ENCODE results near the gene TENT4B.
"Not testable (repeated sequence)": the region's sequence is repeated elsewhere in the genome, so short reads cannot be mapped to it uniquely, and the experiment has no call there.

TENT4B gene
- total RNA-seq = 52.6 to 59.0 reads per million in 2 experiments

- peak; percentile 87 for DNase-seq (ENCODE audit: low read depth)
Measured at GRCh38 chr16:50152807-50153595, at the start of gene TENT4B. Gene TENT4B, plus strand, starts transcription at chr16:50153306. Its CDS starts 316 bp downstream, at chr16:50153622.

- no peak for DNase-seq (ENCODE audit: low read depth)
Measured at GRCh38 chr16:50103764-50104163, 49.3 kb upstream of the TENT4B start.

DNA sequence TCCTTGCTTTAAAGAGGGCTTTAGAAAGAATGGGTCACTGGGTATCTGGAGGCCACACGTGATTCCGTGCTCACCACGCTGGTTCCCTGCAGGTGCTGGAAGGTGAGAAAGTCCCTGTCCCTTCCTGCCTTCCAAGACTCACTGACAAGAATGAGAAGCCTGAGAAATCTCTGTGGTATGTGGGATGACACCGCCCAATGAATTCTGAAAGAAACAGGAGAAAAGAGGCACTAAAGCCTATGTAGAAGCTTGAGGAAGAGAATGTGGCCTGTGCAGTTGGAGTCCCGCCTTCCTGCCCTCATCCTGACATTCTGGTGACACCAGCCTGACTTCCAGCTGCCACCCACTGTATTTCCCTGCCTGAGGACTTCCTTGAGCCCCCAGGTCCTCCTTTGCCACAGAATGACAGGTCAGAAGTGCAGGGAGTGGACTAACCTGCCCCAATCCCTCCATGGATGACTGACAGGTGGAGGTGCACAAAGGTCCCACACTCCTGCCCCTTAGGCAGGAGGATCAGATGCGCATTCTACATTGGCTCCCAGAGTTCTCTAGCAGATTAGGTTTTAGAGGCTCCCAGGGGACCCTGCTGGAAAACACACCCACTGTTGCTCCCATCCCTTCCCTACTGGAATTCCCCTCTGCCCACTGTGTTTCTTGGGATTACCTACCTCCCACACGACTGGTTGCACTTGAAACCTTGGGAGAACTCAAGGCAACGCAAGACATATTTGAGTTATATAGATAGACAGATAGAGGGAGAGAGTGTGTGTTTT is 38.6 kb upstream of the TENT4B start:
- DNase-seq (ENCODE audit: low read depth) = no peak

DNA sequence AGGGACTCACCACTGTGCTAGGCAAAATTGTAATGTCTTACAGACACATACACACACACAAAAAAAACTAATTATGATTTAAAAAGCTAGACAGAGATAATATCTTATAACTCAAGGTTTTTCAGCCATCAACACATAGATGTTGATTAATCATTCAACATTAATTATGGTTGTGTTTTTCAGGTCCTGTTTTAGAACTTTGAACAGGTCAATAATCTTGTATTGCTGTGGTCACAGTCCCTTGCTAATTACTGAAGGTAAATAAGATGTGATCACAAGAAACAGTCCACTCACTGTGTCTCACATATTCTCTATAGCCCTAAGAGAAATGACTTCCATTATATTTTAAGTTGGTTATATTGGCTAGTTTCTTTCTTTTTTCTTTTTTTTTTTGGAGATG is 32.4 kb upstream of the TENT4B start:
- no peak for DNase-seq (ENCODE audit: low read depth)

GRCh38 chr16:50121278-50121677 is 31.8 kb upstream of the TENT4B start:
- no peak for DNase-seq (ENCODE audit: low read depth)

DNA sequence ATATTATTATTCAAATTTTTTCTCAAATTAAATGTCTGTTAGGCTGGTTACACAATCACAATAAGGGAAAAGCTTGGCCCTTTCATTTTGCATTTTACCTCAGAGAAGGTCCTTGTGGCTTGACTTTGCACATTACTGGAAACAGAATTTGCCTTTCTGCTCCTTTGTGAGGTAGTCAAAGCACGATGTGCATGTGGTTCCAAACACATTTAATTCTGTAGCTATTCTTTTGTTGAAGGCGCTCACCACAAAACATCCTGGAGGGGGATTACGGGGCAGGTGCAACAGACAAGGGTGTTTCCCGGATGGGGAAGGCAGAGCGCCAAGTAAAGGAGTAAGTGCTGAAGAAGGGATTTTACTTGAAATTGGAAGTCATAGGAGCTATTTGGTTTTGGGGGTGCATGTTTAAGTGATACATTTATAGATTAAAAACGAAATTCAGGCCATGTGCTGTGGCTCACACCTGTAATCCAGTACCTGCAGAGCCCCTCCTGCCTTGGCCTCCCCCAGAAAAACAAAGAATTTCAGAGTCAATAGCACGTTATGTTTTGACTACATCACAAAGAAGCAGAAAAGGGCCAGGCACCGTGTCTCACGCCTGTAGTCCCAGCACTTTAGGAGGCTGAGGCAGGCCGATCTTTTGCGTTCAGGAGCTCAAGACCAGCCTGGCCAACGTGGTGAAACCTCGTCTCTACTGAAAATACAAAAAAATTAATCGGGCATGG is 31.2 kb upstream of the TENT4B start:
- DNase-seq (ENCODE audit: low read depth) = no peak

DNA sequence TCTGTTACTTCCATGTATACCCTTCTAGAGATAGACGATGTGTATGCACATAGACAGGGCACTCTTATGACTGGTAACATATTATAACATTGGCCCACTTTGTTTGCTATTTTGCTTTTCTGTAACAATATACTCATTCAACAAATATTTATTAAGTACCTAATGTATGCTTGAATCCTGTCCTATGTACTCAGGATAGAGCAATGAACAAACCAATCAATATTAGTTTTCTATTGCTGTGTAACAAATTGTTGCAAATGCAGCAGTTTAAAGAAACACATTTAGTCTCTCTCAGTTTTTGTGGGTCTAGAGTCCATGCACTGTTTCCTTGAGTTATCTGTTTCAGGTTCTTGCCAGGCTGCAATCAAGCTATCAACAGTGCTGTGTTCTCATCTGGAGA is 29.7 kb upstream of the TENT4B start:
- DNase-seq (ENCODE audit: low read depth) = no peak

DNA sequence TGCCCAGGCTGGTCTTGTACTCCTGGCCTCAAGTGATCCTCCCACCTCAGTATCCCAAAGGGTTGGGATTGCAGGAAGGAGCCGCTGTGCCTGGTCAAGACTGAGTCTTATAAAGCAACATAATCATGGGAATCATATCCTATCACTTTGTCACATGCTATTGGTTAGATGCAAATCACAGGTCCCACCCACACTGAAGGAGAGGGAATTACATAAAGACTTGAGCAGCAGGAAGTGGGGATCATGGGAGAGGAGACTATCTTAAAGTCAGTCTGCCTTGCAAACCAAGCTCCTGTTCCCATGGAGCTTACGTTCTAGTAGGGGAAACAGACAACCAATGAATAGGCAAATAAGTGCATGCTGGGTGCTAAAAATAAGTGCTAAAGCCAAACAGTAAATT is 28.3 kb upstream of the TENT4B start:
- no peak for DNase-seq (ENCODE audit: low read depth)

DNA sequence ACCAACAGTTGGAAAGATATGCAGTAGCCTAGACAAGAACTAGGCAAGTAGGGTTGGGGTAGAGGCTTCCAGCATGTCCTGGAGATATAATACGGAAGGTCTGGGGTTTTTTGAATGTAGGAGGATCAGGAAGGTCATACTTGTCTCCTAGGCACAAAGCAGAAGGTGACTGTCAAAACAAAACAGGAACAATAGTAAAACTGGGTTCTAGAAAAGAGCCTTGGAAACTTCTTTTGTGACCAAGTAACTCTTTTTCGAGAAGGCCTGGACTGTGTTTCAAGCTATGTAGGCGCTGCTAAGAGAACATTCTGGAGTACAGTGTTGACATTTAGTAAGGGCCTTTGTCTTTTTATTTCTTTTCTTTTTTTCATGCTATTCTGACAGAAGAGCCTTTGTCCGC is 26.9 kb upstream of the TENT4B start:
- DNase-seq (ENCODE audit: low read depth) = no peak

GRCh38 chr16:50132571-50132970 is 20.5 kb upstream of the TENT4B start:
- not testable (repeated sequence) for DNase-seq (ENCODE audit: low read depth)

DNA sequence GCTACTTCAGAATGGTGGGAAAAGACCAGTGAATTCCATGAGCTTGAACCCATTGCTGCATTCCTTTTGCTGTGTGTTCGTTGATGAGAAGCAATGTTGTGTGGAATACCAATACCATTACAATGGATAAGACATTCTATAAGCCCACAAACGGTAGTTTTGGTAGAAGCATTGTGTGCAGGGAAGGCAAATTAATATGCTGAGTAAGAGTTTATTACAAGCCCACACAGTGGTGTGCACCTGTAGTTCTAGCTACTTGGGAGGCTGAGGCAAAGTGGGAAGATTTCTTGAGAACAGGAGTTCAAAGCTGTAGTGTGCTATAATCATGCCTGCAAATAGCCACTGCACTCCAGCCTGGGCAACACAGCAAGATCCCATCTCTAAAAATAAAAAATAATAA is 19.9 kb upstream of the TENT4B start:
- no peak for DNase-seq (ENCODE audit: low read depth)

DNA sequence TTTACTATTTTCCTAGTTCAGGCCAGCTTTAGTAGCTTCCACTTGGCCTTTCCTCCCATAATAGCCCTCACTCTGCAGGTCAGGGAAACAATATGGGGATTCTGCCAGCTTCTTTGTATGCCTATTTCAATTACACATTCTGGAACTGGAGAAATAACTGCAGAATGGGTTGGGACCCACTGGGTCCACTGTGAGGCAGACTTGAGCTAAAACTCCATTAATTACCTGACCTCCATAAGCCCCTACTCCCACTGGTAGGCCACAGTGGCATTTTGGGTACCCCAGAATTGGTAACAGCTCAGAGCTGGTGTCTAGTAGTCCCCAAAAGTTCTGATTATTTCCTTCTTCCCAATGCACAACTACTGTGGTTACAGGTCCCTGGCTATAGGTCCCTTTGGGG is 16.7 kb upstream of the TENT4B start:
- DNase-seq (ENCODE audit: low read depth) = no peak

DNA sequence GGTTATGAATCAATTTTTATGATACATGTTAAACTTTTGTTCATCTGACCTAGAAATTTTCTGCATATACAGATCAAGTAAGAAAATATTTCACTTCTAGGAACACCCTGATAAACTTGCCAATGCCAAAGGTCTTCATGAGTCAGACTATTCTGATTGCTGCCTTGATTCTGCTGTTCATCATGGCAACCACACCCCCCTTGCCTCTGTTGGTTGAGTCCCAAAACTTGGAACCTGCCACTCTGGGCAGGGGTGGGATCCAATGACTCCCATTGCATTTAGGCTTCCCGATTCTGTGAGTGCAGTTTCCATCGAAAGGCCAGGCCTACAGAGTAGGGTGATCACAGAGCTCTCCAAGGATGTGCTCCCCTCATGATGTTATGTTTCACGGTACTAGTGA is 15.8 kb upstream of the TENT4B start:
- DNase-seq (ENCODE audit: low read depth) = no peak

GRCh38 chr16:50139580-50139979 is 13.5 kb upstream of the TENT4B start:
- DNase-seq (ENCODE audit: low read depth) = no peak

- no peak for DNase-seq (ENCODE audit: low read depth)
Measured at GRCh38 chr16:50144211-50144610, 8.9 kb upstream of the TENT4B start.

GRCh38 chr16:50146479-50147435 is 6.3 kb upstream of the TENT4B start:
- DNase-seq (ENCODE audit: low read depth) = no peak

- DNase-seq (ENCODE audit: low read depth) = no peak
Measured at GRCh38 chr16:50151322-50151721, 1.8 kb upstream of the TENT4B start.

- DNase-seq (ENCODE audit: low read depth) = no peak
Measured at GRCh38 chr16:50151756-50152155, 1.4 kb upstream of the TENT4B start.

DNA sequence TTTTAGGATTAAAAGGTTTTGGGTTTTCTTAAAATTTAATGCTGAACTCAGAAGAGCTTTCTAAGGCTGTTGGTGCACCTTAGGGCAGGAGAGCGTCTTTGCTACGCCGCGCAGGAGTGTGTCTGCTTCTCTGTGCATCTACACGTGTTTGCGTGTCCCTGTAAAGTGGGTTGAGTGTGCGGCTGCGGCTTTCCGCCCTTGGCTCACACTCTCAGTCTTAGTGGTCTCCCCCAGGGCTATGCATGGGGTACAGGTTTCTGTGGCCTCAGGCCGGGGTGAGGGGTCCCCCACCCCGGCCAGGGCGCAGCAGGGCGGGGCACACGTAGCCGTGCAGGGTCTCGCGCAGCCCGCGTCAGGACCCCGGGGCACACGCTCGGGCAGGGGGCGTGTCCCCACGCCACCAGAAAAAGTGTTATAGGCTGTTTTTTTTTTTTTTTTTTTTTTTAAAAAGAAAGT is 727 bp upstream of the TENT4B start:
- DNase-seq (ENCODE audit: low read depth) = peak; percentile 46

DNA sequence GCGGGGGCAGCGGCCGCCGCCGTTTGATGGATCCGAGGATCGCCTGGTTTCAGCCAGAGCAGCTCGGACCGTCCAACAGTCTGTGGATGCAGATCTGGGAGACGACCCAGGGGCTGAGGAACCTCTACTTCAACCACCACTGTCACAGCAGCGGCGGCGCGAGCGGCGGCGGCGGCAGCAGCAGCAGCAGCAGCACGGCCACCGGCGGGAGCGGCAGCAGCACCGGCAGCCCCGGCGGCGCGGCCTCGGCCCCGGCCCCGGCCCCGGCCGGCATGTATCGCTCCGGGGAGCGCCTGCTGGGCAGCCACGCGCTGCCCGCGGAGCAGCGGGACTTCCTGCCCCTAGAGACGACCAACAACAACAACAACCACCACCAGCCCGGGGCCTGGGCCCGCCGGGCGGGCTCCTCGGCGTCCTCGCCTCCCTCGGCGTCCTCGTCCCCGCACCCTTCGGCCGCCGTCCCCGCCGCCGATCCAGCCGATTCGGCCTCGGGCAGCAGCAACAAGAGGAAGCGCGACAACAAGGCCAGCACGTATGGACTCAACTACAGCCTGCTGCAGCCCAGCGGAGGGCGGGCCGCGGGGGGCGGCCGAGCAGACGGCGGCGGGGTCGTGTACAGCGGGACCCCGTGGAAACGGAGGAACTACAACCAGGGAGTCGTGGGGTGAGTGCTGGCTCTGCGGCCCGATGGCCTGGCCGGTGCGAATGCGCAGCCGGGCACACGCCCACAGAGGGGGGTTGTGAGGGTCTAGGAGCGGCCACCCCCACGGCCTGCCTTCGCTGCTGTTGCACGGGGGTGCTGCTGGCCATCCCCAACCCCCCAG is 702 bp downstream of the TENT4B start:
- DNase-seq (ENCODE audit: low read depth) = no peak
